Measurements from ENCODE around the gene RAP1B. TPM values are rescaled to one million over a fixed set of nuclear protein-coding genes. Genes with fewer than 3 reads are reported as not detected.

RAP1B gene
- total and polyA plus RNA-seq, 9 of the 15 experiments (the other 6 are each of a cell fraction or from before 2014, with no cell fraction given) = 107 to 309 (median 170) TPM

GRCh38 chr12:68610370-68611093 lies at the start of gene RAP1B (continued):
- TF ChIP-seq PATZ1 (CRISPR knock-in tag; IDR thresholded peaks at IDR 0.05; ENCODE audit: borderline replicate concordance) (no peak), ZNF583 (CRISPR knock-in tag; IDR thresholded peaks at IDR 0.05) (no peak), ZNF41 (CRISPR knock-in tag; conservative IDR thresholded peaks at IDR 0.05) (no peak), KDM4B (IDR thresholded peaks at IDR 0.05; ENCODE audit: borderline replicate concordance in 2 of 2, low read depth in 1 of 2) (0 out of 4 replicates have a peak, but pooled peaks of 1 of the 2 experiments have one; percentile 66), U2AF1 (optimal IDR thresholded peaks at IDR 0.05; ENCODE audit: low read depth, low read length) (no peak), CGGBP1 (CRISPR knock-in tag; IDR thresholded peaks at IDR 0.05) (no peak; the same call in none of the 2 replicates), EP400 (IDR thresholded peaks at IDR 0.05) (peak; percentile 25; the same call in 1 of the 2 replicates), DACH1 (IDR thresholded peaks at IDR 0.05; ENCODE audit: partially characterized antibody) (no peak), ZNF75A (CRISPR knock-in tag; IDR thresholded peaks at IDR 0.05) (no peak)
- TF ChIP-seq, protein P1, sequence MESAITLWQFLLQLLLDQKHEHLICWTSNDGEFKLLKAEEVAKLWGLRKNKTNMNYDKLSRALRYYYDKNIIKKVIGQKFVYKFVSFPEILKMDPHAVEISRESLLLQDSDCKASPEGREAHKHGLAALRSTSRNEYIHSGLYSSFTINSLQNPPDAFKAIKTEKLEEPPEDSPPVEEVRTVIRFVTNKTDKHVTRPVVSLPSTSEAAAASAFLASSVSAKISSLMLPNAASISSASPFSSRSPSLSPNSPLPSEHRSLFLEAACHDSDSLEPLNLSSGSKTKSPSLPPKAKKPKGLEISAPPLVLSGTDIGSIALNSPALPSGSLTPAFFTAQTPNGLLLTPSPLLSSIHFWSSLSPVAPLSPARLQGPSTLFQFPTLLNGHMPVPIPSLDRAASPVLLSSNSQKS (CRISPR knock-in tag; IDR thresholded peaks at IDR 0.05) = no peak
- TF ChIP-seq, protein P2, sequence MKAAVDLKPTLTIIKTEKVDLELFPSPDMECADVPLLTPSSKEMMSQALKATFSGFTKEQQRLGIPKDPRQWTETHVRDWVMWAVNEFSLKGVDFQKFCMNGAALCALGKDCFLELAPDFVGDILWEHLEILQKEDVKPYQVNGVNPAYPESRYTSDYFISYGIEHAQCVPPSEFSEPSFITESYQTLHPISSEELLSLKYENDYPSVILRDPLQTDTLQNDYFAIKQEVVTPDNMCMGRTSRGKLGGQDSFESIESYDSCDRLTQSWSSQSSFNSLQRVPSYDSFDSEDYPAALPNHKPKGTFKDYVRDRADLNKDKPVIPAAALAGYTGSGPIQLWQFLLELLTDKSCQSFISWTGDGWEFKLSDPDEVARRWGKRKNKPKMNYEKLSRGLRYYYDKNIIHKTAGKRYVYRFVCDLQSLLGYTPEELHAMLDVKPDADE (conservative IDR thresholded peaks at IDR 0.05; ENCODE audit: control insufficient read depth, low read depth, low read length) = peak; percentile 68; the same call in 1 of the 2 replicates
- TF ChIP-seq, protein P3, sequence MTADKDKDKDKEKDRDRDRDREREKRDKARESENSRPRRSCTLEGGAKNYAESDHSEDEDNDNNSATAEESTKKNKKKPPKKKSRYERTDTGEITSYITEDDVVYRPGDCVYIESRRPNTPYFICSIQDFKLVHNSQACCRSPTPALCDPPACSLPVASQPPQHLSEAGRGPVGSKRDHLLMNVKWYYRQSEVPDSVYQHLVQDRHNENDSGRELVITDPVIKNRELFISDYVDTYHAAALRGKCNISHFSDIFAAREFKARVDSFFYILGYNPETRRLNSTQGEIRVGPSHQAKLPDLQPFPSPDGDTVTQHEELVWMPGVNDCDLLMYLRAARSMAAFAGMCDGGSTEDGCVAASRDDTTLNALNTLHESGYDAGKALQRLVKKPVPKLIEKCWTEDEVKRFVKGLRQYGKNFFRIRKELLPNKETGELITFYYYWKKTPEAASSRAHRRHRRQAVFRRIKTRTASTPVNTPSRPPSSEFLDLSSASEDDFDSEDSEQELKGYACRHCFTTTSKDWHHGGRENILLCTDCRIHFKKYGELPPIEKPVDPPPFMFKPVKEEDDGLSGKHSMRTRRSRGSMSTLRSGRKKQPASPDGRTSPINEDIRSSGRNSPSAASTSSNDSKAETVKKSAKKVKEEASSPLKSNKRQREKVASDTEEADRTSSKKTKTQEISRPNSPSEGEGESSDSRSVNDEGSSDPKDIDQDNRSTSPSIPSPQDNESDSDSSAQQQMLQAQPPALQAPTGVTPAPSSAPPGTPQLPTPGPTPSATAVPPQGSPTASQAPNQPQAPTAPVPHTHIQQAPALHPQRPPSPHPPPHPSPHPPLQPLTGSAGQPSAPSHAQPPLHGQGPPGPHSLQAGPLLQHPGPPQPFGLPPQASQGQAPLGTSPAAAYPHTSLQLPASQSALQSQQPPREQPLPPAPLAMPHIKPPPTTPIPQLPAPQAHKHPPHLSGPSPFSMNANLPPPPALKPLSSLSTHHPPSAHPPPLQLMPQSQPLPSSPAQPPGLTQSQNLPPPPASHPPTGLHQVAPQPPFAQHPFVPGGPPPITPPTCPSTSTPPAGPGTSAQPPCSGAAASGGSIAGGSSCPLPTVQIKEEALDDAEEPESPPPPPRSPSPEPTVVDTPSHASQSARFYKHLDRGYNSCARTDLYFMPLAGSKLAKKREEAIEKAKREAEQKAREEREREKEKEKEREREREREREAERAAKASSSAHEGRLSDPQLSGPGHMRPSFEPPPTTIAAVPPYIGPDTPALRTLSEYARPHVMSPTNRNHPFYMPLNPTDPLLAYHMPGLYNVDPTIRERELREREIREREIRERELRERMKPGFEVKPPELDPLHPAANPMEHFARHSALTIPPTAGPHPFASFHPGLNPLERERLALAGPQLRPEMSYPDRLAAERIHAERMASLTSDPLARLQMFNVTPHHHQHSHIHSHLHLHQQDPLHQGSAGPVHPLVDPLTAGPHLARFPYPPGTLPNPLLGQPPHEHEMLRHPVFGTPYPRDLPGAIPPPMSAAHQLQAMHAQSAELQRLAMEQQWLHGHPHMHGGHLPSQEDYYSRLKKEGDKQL (CRISPR knock-in tag; IDR thresholded peaks at IDR 0.05; ENCODE audit: borderline replicate concordance) = no peak
- TF ChIP-seq, protein P4, sequence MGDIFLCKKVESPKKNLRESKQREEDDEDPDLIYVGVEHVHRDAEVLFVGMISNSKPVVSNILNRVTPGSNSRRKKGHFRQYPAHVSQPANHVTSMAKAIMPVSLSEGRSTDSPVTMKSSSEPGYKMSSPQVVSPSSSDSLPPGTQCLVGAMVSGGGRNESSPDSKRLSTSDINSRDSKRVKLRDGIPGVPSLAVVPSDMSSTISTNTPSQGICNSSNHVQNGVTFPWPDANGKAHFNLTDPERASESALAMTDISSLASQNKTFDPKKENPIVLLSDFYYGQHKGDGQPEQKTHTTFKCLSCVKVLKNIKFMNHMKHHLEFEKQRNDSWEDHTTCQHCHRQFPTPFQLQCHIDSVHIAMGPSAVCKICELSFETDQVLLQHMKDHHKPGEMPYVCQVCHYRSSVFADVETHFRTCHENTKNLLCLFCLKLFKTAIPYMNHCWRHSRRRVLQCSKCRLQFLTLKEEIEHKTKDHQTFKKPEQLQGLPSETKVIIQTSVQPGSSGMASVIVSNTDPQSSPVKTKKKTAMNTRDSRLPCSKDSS (IDR thresholded peaks at IDR 0.05; ENCODE audit: low read depth, partially characterized antibody) = no peak

Measured in K562 (cell line).